Parathyroid adenoma (tissue), 2 donors: Measurements from ENCODE around the gene SPRR3.

ENCODE experiments used
- H2AFZ ChIP-seq: fragments of 300-600 bp; sonication (generic); one replicate; pipeline ENCODE4 v1.7.0; 2017; ENCODE audit warnings: antibody characterized with exemption, mild to moderate bottlenecking
- H3K27ac ChIP-seq: fragments of 300-600 bp; sonication (generic); one replicate; pipeline ENCODE4 v1.7.0; 2017
- H3K27me3 ChIP-seq: fragments of 300-600 bp; sonication (generic); one replicate; pipeline ENCODE4 v1.7.0; 2017; ENCODE audit warnings: low read length; ENCODE audit not compliant: control insufficient read depth, insufficient read depth
- H3K36me3 ChIP-seq: fragments of 300-600 bp; sonication (generic); one replicate; pipeline ENCODE4 v1.7.0; 2017; ENCODE audit warnings: low read length; ENCODE audit not compliant: control insufficient read depth, insufficient read depth
- H3K4me1 ChIP-seq: fragments of 300-600 bp; sonication (generic); one replicate; pipeline ENCODE4 v1.7.0; 2017; ENCODE audit warnings: control low read depth
- H3K4me2 ChIP-seq: fragments of 300-600 bp; sonication (generic); one replicate; pipeline ENCODE4 v1.7.0; 2017; ENCODE audit warnings: low read length
- H3K4me3 ChIP-seq: fragments of 300-600 bp; sonication (generic); one replicate; pipeline ENCODE4 v1.7.0; 2017; ENCODE audit warnings: low read depth, low read length
- H3K79me2 ChIP-seq: fragments of 300-600 bp; sonication (generic); one replicate; pipeline ENCODE4 v1.7.0; 2017; ENCODE audit warnings: control low read depth
- H3K9ac ChIP-seq: fragments of 300-600 bp; sonication (generic); one replicate; pipeline ENCODE4 v1.7.0; 2017; ENCODE audit warnings: mild to moderate bottlenecking
- H3K9me3 ChIP-seq: fragments of 300-600 bp; sonication (generic); one replicate; pipeline ENCODE4 v1.7.0; 2017; ENCODE audit warnings: low read length; ENCODE audit not compliant: control insufficient read depth
- TF ChIP-seq, protein P1 (sequence below): fragments of 300-600 bp; sonication (generic); IDR thresholded peaks from one replicate; pipeline ENCODE4 v1.7.0; 2017; ENCODE audit warnings: antibody characterized with exemption, mild to moderate bottlenecking
- donor health status: primary hyperparathyroidism.

SPRR3 gene, protein sequence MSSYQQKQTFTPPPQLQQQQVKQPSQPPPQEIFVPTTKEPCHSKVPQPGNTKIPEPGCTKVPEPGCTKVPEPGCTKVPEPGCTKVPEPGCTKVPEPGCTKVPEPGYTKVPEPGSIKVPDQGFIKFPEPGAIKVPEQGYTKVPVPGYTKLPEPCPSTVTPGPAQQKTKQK

DNA sequence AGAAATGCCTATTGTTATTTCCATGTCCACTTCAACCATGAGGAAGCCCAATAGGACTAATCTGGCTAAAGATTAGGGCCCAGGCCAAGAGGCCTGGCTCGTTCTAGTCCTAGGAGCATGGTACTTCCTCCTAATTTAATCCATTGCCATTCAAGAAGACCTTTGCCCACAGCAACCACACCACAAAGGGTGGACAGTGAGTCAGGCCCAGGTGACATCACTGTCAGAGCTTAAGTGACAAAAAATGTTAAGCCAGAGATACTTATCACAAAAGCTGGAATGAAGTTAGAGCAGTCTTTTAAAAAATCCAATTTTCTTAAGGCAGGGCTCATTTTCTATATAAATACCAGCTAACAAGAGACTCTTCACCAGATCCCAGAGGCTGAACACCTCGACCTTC lies at the start of gene SPRR3:
TSS of gene SPRR3 (plus strand) at position 368 of the 400 bp plus-strand sequence. CDS start 1,272 bp downstream, outside the sequence.
- no peak within 1 kb of the TSS for H3K27ac ChIP-seq
- H3K27me3 ChIP-seq = no peaks in the 10 kb centered on the region
- H3K4me3 ChIP-seq = no peak within 1 kb of the TSS
- no peak within 1 kb of the TSS for H3K9ac ChIP-seq
- TF ChIP-seq, protein P1, sequence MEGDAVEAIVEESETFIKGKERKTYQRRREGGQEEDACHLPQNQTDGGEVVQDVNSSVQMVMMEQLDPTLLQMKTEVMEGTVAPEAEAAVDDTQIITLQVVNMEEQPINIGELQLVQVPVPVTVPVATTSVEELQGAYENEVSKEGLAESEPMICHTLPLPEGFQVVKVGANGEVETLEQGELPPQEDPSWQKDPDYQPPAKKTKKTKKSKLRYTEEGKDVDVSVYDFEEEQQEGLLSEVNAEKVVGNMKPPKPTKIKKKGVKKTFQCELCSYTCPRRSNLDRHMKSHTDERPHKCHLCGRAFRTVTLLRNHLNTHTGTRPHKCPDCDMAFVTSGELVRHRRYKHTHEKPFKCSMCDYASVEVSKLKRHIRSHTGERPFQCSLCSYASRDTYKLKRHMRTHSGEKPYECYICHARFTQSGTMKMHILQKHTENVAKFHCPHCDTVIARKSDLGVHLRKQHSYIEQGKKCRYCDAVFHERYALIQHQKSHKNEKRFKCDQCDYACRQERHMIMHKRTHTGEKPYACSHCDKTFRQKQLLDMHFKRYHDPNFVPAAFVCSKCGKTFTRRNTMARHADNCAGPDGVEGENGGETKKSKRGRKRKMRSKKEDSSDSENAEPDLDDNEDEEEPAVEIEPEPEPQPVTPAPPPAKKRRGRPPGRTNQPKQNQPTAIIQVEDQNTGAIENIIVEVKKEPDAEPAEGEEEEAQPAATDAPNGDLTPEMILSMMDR = no peak
- no peaks in the 10 kb centered on the region for H3K79me2 ChIP-seq
- no peak within 1 kb of the TSS for H2AFZ ChIP-seq
- H3K9me3 ChIP-seq = no peaks in the 10 kb centered on the region
- H3K36me3 ChIP-seq = no peaks in the 10 kb centered on the region
- no peaks in the 10 kb centered on the region for H3K4me1 ChIP-seq
- no peak within 1 kb of the TSS for H3K4me2 ChIP-seq

DNA sequence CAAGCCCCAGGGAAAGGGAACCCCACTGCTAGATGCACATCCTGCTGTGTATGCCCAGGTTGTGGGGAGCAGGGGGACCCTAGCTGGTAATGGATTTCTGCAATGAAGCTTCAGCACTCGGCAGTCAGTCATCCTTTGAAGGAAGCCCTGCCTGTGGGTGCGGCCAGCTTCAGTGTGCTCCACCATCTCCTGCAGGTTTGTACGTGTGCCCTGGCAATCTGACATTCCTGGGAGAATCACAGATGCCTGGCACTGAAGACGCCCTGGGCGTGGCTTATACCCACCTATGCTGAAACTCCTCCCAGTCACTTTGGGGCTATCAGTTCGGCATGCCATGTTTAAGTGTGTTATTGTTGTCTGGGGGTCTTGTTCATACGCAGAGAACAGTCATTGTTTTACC lies 47.8 kb upstream of the SPRR3 start:
- TF ChIP-seq, protein P1 = no peak
- Histone ChIP-seq H3K27ac (no peak overlapping the region), H3K27me3 (no peaks in the 10 kb centered on the region), H3K9me3 (no peaks in the 10 kb centered on the region), H3K36me3 (no peaks in the 10 kb centered on the region), H3K9ac (no peak overlapping the region), H2AFZ (no peak overlapping the region), H3K79me2 (no peaks in the 10 kb centered on the region), H3K4me1 (no peaks in the 10 kb centered on the region), H3K4me2 (no peak overlapping the region), H3K4me3 (no peak overlapping the region)

DNA sequence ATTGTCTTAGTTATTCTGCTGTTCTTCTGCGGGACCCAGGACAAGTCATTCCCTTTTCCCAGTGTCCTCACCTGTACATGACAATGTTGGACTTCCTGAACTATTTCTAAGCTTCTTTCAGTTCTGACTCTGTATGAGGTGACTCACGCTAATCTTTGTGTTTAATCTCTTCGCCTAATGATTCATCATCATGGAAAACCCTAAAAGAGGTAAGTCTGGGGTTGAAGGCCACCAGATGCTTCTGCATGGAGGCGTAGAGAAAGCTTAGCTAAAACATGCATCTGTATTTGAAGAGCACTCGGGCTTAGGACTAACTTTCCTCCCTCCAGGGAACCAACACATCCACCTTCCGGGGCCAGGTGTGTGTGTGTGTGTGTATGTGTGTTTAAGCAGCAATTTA lies 47.1 kb upstream of the SPRR3 start:
- Histone ChIP-seq H3K27ac (no peak overlapping the region), H3K4me2 (no peak overlapping the region), H3K27me3 (no peaks in the 10 kb centered on the region), H2AFZ (no peak overlapping the region), H3K9ac (no peak overlapping the region), H3K36me3 (no peaks in the 10 kb centered on the region), H3K4me1 (no peaks in the 10 kb centered on the region), H3K9me3 (no peaks in the 10 kb centered on the region), H3K79me2 (no peaks in the 10 kb centered on the region), H3K4me3 (no peak overlapping the region)
- TF ChIP-seq, protein P1 = no peak

DNA sequence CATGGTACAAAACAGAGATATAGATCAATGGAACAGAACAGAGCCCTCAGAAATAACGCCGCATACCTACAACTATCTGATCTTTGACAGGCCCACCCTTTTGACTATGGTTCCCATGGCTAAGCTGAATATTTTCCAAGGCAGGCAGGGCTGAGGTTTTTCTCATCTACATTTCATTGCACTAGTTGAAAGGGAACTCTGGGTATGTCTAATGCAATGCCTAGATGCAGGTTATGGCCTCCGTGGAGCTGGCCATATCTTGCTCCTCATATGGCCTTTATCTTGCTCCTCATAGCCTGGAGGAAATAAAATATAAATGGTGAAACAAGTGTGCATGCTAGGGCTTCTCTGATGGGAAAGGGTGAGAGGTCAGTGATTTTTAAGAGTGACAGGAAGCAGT lies 44.0 kb upstream of the SPRR3 start:
- no peaks in the 10 kb centered on the region for H3K4me1 ChIP-seq
- no peak overlapping the region for H3K9ac ChIP-seq
- no peak overlapping the region for H3K27ac ChIP-seq
- no peaks in the 10 kb centered on the region for H3K9me3 ChIP-seq
- H3K36me3 ChIP-seq = no peaks in the 10 kb centered on the region
- H2AFZ ChIP-seq = no peak overlapping the region
- no peaks in the 10 kb centered on the region for H3K27me3 ChIP-seq
- H3K4me2 ChIP-seq = no peak overlapping the region
- TF ChIP-seq, protein P1 = no peak
- H3K4me3 ChIP-seq = no peak overlapping the region
- H3K79me2 ChIP-seq = no peaks in the 10 kb centered on the region

DNA sequence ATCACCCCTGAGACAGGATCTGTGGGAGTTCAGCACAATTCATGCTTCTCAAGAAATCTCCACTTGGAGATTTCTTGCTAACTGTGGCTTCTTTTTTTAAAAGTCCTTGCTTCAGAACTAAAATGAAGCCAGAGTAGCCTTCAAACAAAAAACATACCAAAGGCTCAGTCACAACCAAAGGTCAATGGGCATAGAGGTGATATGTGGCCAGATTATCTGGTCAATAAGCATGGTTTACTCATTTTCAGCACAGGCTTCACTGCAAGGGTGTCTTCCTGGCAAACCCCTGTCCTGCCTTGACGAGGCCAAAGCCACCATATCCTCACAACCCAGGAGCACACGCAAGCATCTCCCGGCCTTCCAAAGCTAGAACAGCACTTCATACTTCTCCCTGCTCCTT lies 42.3 kb upstream of the SPRR3 start:
- Histone ChIP-seq H3K27me3 (no peaks in the 10 kb centered on the region), H3K4me2 (no peak overlapping the region), H2AFZ (no peak overlapping the region), H3K9ac (no peak overlapping the region), H3K79me2 (no peaks in the 10 kb centered on the region), H3K9me3 (no peaks in the 10 kb centered on the region), H3K4me1 (no peaks in the 10 kb centered on the region), H3K36me3 (no peaks in the 10 kb centered on the region), H3K27ac (no peak overlapping the region), H3K4me3 (no peak overlapping the region)
- TF ChIP-seq, protein P1 = no peak
